Raji (cell line): ENCODE results near the gene EVI2A.

Experiments used
- POLR2A ChIP-seq: IDR thresholded peaks from 2 replicates; pipeline ENCODE4 v1.6.1; 2011; ENCODE audit warnings: low read depth, low read length, control low read depth; ENCODE audit not compliant: insufficient read depth

The EVI2A gene

GRCh38 chr17:31321481-31321880 is at the start of gene EVI2A:
TSS of gene EVI2A (minus strand) at chr17:31321622. CDS start at chr17:31319013, 2,609 bp downstream.
- TF ChIP-seq POLR2A, result peak; percentile 39

GRCh38 chr17:31369266-31369665 is 47.8 kb upstream of the EVI2A start:
- TF ChIP-seq POLR2A, result no peak

- no peak for TF ChIP-seq POLR2A
Measured at GRCh38 chr17:31366088-31366487, 44.7 kb upstream of the EVI2A start.

GRCh38 chr17:31364012-31364411 is 42.6 kb upstream of the EVI2A start:
- TF ChIP-seq POLR2A, result no peak

GRCh38 chr17:31357839-31358394 is 36.5 kb upstream of the EVI2A start:
- TF ChIP-seq POLR2A, result no peak

GRCh38 chr17:31357091-31357490 is 35.7 kb upstream of the EVI2A start:
- TF ChIP-seq POLR2A, result no peak

- TF ChIP-seq POLR2A, result no peak
Measured at GRCh38 chr17:31355935-31356334, 34.5 kb upstream of the EVI2A start.

- no peak for TF ChIP-seq POLR2A
Measured at GRCh38 chr17:31349454-31349853, 28.0 kb upstream of the EVI2A start.

- no peak for TF ChIP-seq POLR2A
Measured at GRCh38 chr17:31339906-31340661, 18.7 kb upstream of the EVI2A start.

- TF ChIP-seq POLR2A, result no peak
Measured at GRCh38 chr17:31329221-31329620, 7.8 kb upstream of the EVI2A start.

GRCh38 chr17:31328160-31328535 is 6.7 kb upstream of the EVI2A start:
- no peak for TF ChIP-seq POLR2A

GRCh38 chr17:31327534-31328159 is 6.2 kb upstream of the EVI2A start:
- no peak for TF ChIP-seq POLR2A

- TF ChIP-seq POLR2A, result no peak
Measured at GRCh38 chr17:31323551-31323950, 2.1 kb upstream of the EVI2A start.

- no peak for TF ChIP-seq POLR2A
Measured at GRCh38 chr17:31321966-31322365, 544 bp upstream of the EVI2A start.

GRCh38 chr17:31320791-31321190 is 631 bp downstream of the EVI2A start:
- TF ChIP-seq POLR2A, result no peak

GRCh38 chr17:31320241-31320640 is 1.2 kb downstream of the EVI2A start:
- no peak for TF ChIP-seq POLR2A
